ENCODE measurements around the gene CDCP2.

- TF ChIP-seq CTCF (IDR thresholded peaks at IDR 0.05): no peak
- no peak for TF ChIP-seq BCL3 (IDR thresholded peaks at IDR 0.05)
- no peak for TF ChIP-seq POLR2A (IDR thresholded peaks at IDR 0.05; ENCODE audit: low read length)
- TF ChIP-seq RAD21 (conservative IDR thresholded peaks at IDR 0.05 in 1 of 2, IDR thresholded peaks at IDR 0.05 in 1 of 2): no peak
- no peak for TF ChIP-seq NR3C1 (IDR thresholded peaks at IDR 0.05)
- TF ChIP-seq HOXA7 (CRISPR knock-in tag; IDR thresholded peaks at IDR 0.05): no peak
- no peak for TF ChIP-seq HES2 (IDR thresholded peaks at IDR 0.05)
- no peak for TF ChIP-seq USF2 (IDR thresholded peaks at IDR 0.05)
- no peak for TF ChIP-seq KDM1A (IDR thresholded peaks at IDR 0.05; ENCODE audit: low read depth)
Observed at GRCh38 chr1:54134295-54134694, 18.5 kb downstream of the CDCP2 start.

All from A549 (cell line).